Skin epidermis (tissue), 12 donors: ENCODE data around the gene ARHGEF25.
"Not testable (repeated sequence)": the region's sequence is repeated elsewhere in the genome, so short reads cannot be mapped to it uniquely, and the experiment has no call there.

Experiments used
- H3K27ac ChIP-seq, 21 experiments: fragments of 200-600 bp; sonication (generic) in 11 of 21; one replicate each; pipeline ENCODE4 v1.5.0; 2020; ENCODE audit warnings: mild to moderate bottlenecking in 3 of 21, inconsistent platforms in 2 of 21, moderate library complexity in 2 of 21
- H3K4me3 ChIP-seq, 7 experiments: fragments of 200-600 bp; sonication (generic) in 2 of 7; one replicate each; pipeline ENCODE4 v1.5.0; 2020; ENCODE audit warnings: inconsistent platforms in 2 of 7, mild to moderate bottlenecking in 2 of 7, moderate library complexity in 1 of 7

Gene ARHGEF25

DNA sequence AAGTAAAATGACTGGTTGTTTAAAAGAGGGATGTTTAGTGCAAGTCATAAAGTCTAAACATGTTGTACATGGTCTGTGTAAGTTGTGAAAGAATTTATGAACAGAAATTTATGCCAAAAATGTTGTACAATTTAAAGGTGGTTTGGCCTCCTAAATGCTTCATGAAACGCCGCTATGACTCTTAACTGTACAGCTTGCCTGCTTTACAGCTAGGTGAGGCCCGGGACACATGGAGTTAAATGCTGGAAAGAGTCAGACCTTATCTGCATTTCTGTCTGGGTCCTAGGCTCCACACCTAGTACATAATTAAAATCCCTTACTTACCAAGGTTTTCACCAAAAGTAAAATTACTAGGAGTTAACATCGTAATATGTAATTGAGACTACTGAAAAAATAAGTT lies 50.1 kb downstream of the ARHGEF25 start:
- Histone ChIP-seq H3K4me3 (no peak overlapping the region), H3K27ac (no peak overlapping the region)

DNA sequence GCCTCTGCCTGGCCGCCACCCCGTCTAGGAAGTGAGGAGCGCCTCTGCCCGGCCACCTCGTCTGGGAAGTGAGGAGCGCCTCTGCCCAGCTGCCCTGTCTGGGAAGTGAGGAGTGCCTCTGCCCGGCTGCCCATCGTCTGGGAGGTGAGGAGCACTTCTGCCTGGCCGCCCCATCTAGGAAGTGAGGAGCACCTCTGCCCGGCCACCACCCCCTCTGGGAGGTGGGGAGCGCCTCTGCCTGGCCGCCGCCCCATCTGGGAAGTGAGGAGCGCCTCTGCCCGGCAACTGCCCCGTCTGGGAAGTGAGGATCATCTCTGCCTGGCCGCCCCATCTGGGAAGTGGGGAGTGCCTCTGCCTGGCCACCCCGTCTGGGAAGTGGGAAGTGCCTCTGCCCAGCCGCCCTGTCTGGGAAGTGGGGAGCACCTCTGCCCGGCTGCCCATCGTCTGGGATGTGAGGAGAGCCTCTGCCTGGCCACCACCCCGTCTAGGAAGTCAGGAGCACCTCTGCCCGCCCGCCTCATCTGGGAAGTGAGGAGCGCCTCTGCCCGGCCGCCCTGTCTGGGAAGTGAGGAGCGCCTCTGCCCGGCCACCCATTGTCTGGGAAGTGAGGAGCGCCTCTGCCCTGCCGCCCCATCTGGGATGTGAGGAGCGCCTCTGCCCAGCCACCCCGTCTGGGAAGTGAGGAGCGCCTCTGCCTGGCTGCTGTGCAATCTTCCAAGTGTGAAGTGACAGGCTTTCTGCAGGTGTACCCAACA lies 54.0 kb downstream of the ARHGEF25 start:
- H3K4me3 ChIP-seq, H3K27ac ChIP-seq: not testable (repeated sequence)
